Lower leg skin (tissue), 3 donors: ENCODE data around the gene CYSTM1.

Experiments
- POLR2A ChIP-seq, 2 donors: fragments of 450-650 bp; IDR thresholded peaks; one replicate each; pipeline ENCODE4 v1.6.1; 2016 to 2017; ENCODE audit warnings: antibody characterized with exemption in 2 of 2, mild to moderate bottlenecking in 1 of 2, moderate library complexity in 1 of 2
- TF ChIP-seq, protein P1 (sequence below), 3 donors: fragments of 450-650 bp; IDR thresholded peaks; one replicate each; pipeline ENCODE4 v1.5.1; 2016; ENCODE audit warnings: antibody characterized with exemption in 3 of 3, mild to moderate bottlenecking in 3 of 3, moderate library complexity in 2 of 3

DNA sequence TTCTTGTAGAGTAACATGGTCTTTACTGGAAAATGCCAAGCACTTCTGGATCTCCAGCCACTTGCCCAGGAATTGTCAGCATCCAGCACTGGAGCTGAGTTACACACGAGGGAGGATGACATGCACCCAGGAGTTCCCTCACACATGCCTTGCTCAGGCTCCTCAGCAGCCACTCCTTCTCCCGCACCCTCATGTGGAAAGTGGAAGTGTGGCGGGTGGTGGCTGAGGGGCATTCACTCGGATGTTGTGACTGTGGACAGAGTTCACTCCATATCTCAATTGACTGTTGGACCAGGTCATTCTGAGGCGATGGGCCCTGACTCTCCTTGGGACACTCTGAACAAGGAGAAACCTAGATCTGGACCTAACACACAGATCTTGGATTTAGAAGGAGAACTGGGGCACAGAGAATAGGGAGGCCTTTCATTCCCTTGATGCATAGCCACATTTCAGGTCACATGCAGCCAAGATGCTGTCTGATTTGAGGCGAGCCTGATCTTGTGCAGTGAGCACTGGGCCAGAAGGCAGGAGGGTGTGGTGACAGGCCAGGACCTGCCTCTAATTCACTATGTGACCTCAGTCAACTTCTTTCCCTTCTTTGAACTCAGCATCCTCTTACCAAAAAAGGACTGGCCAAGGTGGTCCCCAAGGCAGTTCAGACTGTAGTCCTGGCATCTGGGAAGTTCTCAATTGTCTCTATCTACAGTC is 62.1 kb downstream of the CYSTM1 start:
- TF ChIP-seq, protein P1, sequence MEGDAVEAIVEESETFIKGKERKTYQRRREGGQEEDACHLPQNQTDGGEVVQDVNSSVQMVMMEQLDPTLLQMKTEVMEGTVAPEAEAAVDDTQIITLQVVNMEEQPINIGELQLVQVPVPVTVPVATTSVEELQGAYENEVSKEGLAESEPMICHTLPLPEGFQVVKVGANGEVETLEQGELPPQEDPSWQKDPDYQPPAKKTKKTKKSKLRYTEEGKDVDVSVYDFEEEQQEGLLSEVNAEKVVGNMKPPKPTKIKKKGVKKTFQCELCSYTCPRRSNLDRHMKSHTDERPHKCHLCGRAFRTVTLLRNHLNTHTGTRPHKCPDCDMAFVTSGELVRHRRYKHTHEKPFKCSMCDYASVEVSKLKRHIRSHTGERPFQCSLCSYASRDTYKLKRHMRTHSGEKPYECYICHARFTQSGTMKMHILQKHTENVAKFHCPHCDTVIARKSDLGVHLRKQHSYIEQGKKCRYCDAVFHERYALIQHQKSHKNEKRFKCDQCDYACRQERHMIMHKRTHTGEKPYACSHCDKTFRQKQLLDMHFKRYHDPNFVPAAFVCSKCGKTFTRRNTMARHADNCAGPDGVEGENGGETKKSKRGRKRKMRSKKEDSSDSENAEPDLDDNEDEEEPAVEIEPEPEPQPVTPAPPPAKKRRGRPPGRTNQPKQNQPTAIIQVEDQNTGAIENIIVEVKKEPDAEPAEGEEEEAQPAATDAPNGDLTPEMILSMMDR (IDR thresholded peaks at IDR 0.05): no peak
- TF ChIP-seq POLR2A (IDR thresholded peaks at IDR 0.05): no peak
